Parathyroid adenoma (tissue), 2 donors: ENCODE measurements around the gene CALHM1.

ENCODE experiments used
- H2AFZ ChIP-seq: fragments of 300-600 bp; sonication (generic); one replicate; pipeline ENCODE4 v1.7.0; 2017; ENCODE audit warnings: antibody characterized with exemption, mild to moderate bottlenecking
- H3K27ac ChIP-seq: fragments of 300-600 bp; sonication (generic); one replicate; pipeline ENCODE4 v1.7.0; 2017
- H3K27me3 ChIP-seq: fragments of 300-600 bp; sonication (generic); one replicate; pipeline ENCODE4 v1.7.0; 2017; ENCODE audit warnings: low read length; ENCODE audit not compliant: control insufficient read depth, insufficient read depth
- H3K36me3 ChIP-seq: fragments of 300-600 bp; sonication (generic); one replicate; pipeline ENCODE4 v1.7.0; 2017; ENCODE audit warnings: low read length; ENCODE audit not compliant: control insufficient read depth, insufficient read depth
- H3K4me1 ChIP-seq: fragments of 300-600 bp; sonication (generic); one replicate; pipeline ENCODE4 v1.7.0; 2017; ENCODE audit warnings: control low read depth
- H3K4me2 ChIP-seq: fragments of 300-600 bp; sonication (generic); one replicate; pipeline ENCODE4 v1.7.0; 2017; ENCODE audit warnings: low read length
- H3K4me3 ChIP-seq: fragments of 300-600 bp; sonication (generic); one replicate; pipeline ENCODE4 v1.7.0; 2017; ENCODE audit warnings: low read depth, low read length
- H3K79me2 ChIP-seq: fragments of 300-600 bp; sonication (generic); one replicate; pipeline ENCODE4 v1.7.0; 2017; ENCODE audit warnings: control low read depth
- H3K9ac ChIP-seq: fragments of 300-600 bp; sonication (generic); one replicate; pipeline ENCODE4 v1.7.0; 2017; ENCODE audit warnings: mild to moderate bottlenecking
- H3K9me3 ChIP-seq: fragments of 300-600 bp; sonication (generic); one replicate; pipeline ENCODE4 v1.7.0; 2017; ENCODE audit warnings: low read length; ENCODE audit not compliant: control insufficient read depth
- CTCF ChIP-seq: fragments of 300-600 bp; sonication (generic); IDR thresholded peaks from one replicate; pipeline ENCODE4 v1.7.0; 2017; ENCODE audit warnings: antibody characterized with exemption, mild to moderate bottlenecking
- donor health status: primary hyperparathyroidism.

The CALHM1 gene

GRCh38 chr10:103429647-103430046 lies 29.1 kb downstream of the CALHM1 start:
- Histone ChIP-seq H3K4me1 (no peaks in the 10 kb centered on the region), H3K79me2 (no peaks in the 10 kb centered on the region), H3K9ac (no peak overlapping the region), H3K27ac (no peak overlapping the region), H3K9me3 (no peaks in the 10 kb centered on the region), H3K27me3 (no peaks in the 10 kb centered on the region), H2AFZ (no peak overlapping the region), H3K4me3 (no peak overlapping the region), H3K4me2 (no peak overlapping the region), H3K36me3 (no peaks in the 10 kb centered on the region)
- TF ChIP-seq CTCF = no peak

GRCh38 chr10:103428989-103429643 lies 29.6 kb downstream of the CALHM1 start:
- no peaks in the 10 kb centered on the region for H3K27me3 ChIP-seq
- no peaks in the 10 kb centered on the region for H3K4me1 ChIP-seq
- H3K79me2 ChIP-seq = no peaks in the 10 kb centered on the region
- H3K4me2 ChIP-seq = no peak overlapping the region
- no peak overlapping the region for H3K27ac ChIP-seq
- no peak overlapping the region for H3K9ac ChIP-seq
- H3K9me3 ChIP-seq = no peaks in the 10 kb centered on the region
- no peak overlapping the region for H3K4me3 ChIP-seq
- TF ChIP-seq CTCF = no peak
- no peak overlapping the region for H2AFZ ChIP-seq
- H3K36me3 ChIP-seq = no peaks in the 10 kb centered on the region

GRCh38 chr10:103427866-103428265 lies 30.8 kb downstream of the CALHM1 start:
- Histone ChIP-seq H3K27me3 (no peaks in the 10 kb centered on the region), H3K4me3 (no peak overlapping the region), H3K4me1 (no peaks in the 10 kb centered on the region), H3K79me2 (no peaks in the 10 kb centered on the region), H2AFZ (no peak overlapping the region), H3K27ac (no peak overlapping the region), H3K9ac (no peak overlapping the region), H3K36me3 (no peaks in the 10 kb centered on the region), H3K4me2 (no peak overlapping the region), H3K9me3 (no peaks in the 10 kb centered on the region)
- TF ChIP-seq CTCF = no peak

- H3K9me3 ChIP-seq = no peaks in the 10 kb centered on the region
- no peak overlapping the region for H3K4me2 ChIP-seq
- H2AFZ ChIP-seq = no peak overlapping the region
- no peak overlapping the region for H3K27ac ChIP-seq
- no peaks in the 10 kb centered on the region for H3K27me3 ChIP-seq
- H3K36me3 ChIP-seq = no peaks in the 10 kb centered on the region
- TF ChIP-seq CTCF = no peak
- no peaks in the 10 kb centered on the region for H3K79me2 ChIP-seq
- H3K4me3 ChIP-seq = no peak overlapping the region
- no peaks in the 10 kb centered on the region for H3K4me1 ChIP-seq
- no peak overlapping the region for H3K9ac ChIP-seq
These were observed 35.0 kb downstream of the CALHM1 start for GRCh38 chr10:103423748-103424147.

- H2AFZ ChIP-seq = no peak overlapping the region
- no peaks in the 10 kb centered on the region for H3K4me1 ChIP-seq
- H3K4me3 ChIP-seq = no peak overlapping the region
- no peaks in the 10 kb centered on the region for H3K27me3 ChIP-seq
- TF ChIP-seq CTCF = no peak
- no peak overlapping the region for H3K4me2 ChIP-seq
- no peak overlapping the region for H3K9ac ChIP-seq
- no peak overlapping the region for H3K27ac ChIP-seq
- H3K79me2 ChIP-seq = no peaks in the 10 kb centered on the region
- no peaks in the 10 kb centered on the region for H3K9me3 ChIP-seq
- no peaks in the 10 kb centered on the region for H3K36me3 ChIP-seq
These were observed 39.6 kb downstream of the CALHM1 start for GRCh38 chr10:103419101-103419500.
